NCI-H2171 (cell line): Measurements from ENCODE around the gene CYB5RL.

ENCODE experiments used
- DNase-seq: peaks from one replicate; lab custom pipeline; 2025; lab: John Stamatoyannopoulos, UW

Gene CYB5RL

DNA sequence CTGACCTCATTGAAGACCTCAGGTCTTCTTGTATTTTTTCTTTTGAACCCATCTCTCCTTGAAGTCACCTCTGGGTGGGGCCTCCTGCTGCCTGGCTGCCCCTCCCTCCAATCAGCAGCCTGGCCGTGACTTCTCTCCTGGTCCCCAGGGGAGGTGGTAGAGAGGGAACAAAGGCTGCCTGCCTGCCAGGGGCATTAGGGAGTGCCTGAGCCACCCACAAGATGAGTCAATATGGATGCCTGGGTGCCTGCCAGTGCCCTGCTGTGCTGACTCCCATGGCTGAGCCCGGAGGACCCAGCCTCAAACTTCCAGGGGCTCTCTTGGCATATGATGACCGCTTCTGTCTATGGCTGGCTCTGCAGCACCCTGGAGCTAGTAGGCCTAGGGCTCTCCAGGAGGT is 41.8 kb downstream of the CYB5RL start:
- no peak for DNase-seq

DNA sequence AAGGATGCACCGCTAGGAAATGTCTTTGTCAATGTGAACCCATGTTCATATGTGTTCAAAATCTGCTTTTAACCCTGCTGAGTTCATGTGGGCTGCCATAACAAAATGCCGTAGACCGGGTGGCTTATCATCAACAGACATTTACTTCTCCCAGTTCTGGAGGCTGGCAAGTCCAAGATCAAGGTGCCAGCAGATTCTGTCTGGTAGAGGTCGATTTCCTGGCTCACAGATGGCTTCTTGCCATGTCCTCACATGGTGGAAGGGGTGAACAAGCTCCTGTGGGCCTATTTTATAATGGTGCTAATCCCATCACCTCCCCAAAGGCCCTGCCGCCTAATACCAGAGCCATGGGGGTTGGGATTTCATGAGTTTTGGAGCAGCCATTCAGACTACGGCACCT is 42.4 kb downstream of the CYB5RL start:
- DNase-seq: no peak

DNA sequence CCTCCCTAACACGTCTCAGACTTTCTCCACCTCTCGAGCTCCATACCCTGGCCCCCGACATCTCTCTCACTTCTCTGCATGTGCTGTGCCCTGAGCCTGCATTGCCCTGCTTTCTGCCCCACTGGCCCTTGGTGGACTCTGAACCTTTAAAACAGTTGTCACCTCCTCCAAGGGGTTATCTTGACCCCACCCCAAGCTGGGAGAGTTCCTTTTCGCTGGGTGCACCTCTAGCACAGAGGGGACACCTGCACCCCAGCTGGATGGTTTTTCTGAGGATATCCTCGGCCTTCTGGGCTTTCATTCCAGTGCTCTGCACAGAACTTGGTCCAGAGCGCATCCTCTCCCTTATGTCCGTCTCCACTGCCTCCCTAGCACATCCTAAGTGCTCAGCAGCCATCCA is 42.8 kb downstream of the CYB5RL start:
- no peak for DNase-seq

DNA sequence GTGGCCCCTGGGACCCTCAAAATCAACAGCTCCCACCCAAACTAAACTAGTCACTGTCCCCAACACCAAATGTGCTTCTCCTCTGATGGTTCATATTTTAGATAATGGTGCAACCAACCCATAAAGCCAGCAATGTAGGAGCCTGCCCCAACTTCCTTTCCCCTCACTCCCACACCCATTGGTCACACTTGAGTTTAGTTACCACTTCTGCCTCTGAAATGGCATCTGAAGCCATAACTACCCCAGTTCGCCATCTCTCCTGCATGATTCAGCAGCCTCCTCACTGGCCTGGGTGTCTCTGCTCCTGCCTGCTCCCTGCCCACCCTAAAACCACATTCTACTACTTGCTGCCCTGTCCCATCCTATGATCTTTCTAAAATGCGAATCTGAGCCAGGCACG is 43.6 kb downstream of the CYB5RL start:
- DNase-seq: no peak

DNA sequence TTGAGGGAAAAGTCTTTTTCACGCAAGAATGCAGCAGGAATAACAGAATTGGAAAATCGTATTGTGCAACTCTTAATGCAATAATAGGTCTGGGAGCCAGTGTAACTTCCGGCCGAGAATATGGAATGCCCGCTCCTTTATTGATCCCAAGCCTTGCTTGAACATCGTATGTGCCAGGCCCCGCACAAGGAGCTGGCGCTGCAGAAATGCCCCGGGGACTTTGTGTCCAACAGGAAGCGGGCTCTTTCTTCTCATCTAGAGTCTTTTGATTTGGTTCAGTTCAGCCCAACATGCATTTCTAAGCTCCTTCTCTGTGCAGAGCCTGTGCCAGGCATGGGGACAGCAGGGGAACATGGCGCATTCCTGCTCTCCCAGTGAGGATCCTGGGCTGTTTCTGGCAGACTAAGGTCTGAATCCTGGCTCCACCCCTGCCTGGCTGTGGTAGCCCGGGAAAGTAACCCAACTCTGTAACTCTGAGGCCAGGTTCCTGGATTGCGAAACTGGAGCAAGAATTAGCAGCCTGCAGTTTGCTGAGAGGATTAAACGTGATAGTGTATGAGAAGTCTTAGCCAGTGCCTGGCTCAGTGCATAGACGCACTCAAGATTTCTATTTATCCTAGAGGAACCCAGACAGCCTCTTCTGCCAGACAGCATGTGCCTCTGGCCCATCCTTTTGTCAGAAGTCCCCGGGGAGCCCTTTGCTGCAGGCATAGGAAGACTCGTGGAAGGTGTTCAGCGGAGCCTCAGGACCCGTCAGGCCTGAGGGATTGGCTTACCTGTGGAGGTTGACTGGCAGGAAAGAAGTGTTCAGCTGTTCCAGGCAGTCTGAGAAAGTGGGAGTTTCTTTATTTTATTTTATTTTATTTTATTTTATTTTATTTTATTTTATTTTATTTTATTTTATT is 46.0 kb downstream of the CYB5RL start:
- DNase-seq: peak; percentile 61

DNA sequence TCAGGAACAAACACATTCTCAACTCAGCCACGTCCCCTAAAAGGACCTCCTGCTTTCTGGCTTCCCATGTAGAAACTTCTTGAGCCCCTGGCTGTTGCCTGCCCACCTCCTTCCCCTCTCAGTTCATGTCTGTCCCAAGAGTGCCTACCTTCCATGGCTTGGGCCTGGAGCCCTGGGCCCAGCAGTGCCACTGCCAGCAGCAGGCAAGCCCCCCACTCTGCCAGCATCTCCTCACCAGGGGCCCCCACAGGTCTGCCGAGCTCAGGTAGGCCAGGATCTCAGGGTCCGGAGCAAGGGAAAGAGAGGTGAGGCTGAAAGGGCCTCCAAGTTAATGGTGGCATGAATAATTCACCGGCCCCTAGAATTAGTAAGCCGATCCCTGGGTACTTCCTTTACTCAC is 47.1 kb downstream of the CYB5RL start, which contains the start of gene CDCP2:
TSS of gene CDCP2 (minus strand) at position 305 of the 400 bp plus-strand sequence. CDS start at position 227, 78 bp downstream.
- DNase-seq: no peak

DNA sequence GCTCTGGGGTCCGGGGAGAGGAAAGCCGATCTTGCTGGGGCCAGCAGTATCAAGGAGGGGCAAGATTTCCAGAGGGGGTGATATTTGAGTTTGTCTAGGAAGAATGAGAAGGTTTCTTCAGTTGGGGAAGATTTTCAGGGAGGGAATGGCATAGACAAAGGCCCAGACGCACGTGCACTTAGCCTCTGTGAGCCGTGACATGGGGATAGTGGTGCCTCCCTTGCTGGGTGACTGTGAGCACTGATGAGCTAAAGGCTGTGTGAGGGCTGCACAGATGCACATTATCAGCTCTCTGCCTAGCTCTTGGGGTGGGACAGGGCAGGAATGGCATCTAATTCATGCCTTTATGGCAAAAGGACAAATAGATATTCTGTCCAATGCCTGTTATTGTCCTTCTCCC is 48.8 kb downstream of the CYB5RL start:
- DNase-seq: no peak
